Stimulated activated naive B cell treated with anti-CD40 and anti-IgM and Interleukin-4, amounts not matched to agents 10 μg/mL and 1 μg/mL and 100 μg/mL, for 72 hours (primary cell): ENCODE data around the gene CPPED1.
A peak's percentile ranks its signal among the peaks of the same experiment; 100 is the strongest.

Source experiments
- ATAC-seq, 2 donors: fragments of 150-1000 bp; cut with Tn5 transposase; replicated peaks; 2 replicates each; pipeline ENCODE4 v1.10.0; 2021; ENCODE audit warnings: moderate library complexity in 1 of 2
- DNase-seq: peaks from one replicate; pipeline ENCODE4 v3.0.0; 2021
- H3K27ac Mint-ChIP-seq: one replicate; pipeline ENCODE4 v1.8.0; 2022; ENCODE audit warnings: mild to moderate bottlenecking, mixed read lengths
- H3K27me3 Mint-ChIP-seq, 2 donors: one replicate each; pipeline ENCODE4 v1.8.0; 2022; ENCODE audit warnings: mixed read lengths in 2 of 2
- H3K36me3 Mint-ChIP-seq, 2 donors: one replicate each; pipeline ENCODE4 v1.8.0; 2022; ENCODE audit warnings: mixed read lengths in 2 of 2, mild to moderate bottlenecking in 1 of 2
- H3K4me1 Mint-ChIP-seq, 2 donors: one replicate each; pipeline ENCODE4 v1.8.0; 2022; ENCODE audit warnings: mixed read lengths in 2 of 2, mild to moderate bottlenecking in 1 of 2
- H3K4me3 Mint-ChIP-seq, 2 donors: one replicate each; pipeline ENCODE4 v1.8.0; 2022; ENCODE audit warnings: mild to moderate bottlenecking in 2 of 2, mixed read lengths in 2 of 2, moderate library complexity in 1 of 2
- H3K9me3 Mint-ChIP-seq, 2 donors: one replicate each; pipeline ENCODE4 v1.8.0; 2022; ENCODE audit warnings: mixed read lengths in 2 of 2, mild to moderate bottlenecking in 1 of 2

CPPED1 gene

GRCh38 chr16:12685806-12686205, 117.9 kb downstream of the CPPED1 start:
- Mint-ChIP-seq H3K4me1 (peaks cover 0 to 5% of the 10 kb centered on the region in 2 donors), H3K9me3 (no peaks in the 10 kb centered on the region), H3K36me3 (peaks cover 3 to 12% of the 10 kb centered on the region in 2 donors), H3K27ac (no peak overlapping the region), H3K27me3 (no peaks in the 10 kb centered on the region), H3K4me3 (no peak overlapping the region)
- ATAC-seq (no peak), DNase-seq (no peak)

DNA sequence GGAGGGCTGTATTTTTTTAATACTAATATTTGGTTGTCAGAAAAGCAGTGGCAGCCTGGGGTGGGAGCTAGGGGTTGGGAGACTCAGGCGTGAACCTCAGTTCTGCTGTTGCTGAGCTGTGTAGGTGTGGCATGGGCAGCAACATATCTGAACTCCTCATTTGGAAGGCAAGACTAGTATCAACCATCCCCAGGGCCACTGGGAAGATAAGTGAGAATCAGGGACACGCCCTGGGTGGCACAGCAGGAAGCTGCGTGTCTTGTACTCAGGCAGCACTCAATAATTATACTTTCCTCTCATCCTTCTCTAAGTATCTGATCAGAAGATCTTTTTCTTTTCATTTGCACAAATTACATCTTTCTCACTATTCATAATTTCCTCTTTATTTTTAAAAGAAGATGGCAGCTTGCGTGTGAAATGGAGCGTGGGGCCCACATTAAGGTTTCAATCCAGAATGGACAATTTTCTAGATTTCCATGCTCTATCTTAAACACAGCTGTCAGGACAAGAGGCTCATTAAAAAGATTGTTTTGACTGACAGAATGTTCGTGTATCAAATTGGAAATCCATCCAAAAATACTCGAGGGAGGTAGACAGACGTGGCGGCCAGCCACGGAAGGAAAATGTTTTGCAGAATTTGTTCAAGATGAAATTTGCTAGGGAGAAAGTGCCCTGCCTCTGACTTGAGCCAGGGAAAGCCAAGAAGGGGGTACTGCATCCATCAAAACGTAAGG, 121.1 kb downstream of the CPPED1 start:
- peaks cover 0 to 7% of the 10 kb centered on the region in 2 donors for H3K4me1 Mint-ChIP-seq
- peaks cover 3 to 6% of the 10 kb centered on the region in 2 donors for H3K36me3 Mint-ChIP-seq
- H3K9me3 Mint-ChIP-seq, result no peaks in the 10 kb centered on the region
- DNase-seq, result no peak
- ATAC-seq, result no peak
- H3K27me3 Mint-ChIP-seq, result no peaks in the 10 kb centered on the region
- no peak overlapping the region for H3K4me3 Mint-ChIP-seq
- H3K27ac Mint-ChIP-seq, result no peak overlapping the region

DNA sequence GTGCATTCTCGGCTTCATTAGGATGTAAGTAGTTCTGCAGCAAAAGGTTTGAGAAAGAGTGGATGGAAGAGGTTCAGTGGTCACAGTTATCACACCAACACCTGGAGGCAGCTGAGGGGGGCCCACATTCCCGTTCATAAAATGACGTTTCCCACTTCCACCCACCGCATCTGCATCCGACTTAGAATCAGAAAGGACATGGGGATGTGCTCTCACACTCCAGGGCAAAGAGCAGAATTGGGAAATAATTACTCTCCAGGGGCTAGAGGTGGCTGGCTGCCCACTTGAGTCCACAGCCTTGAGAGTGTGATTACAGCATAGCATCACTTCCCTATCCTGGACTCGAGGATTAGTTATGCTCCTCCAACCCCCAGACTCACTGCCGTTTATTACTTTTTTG, 122.0 kb downstream of the CPPED1 start:
- no peaks in the 10 kb centered on the region for H3K9me3 Mint-ChIP-seq
- no peaks in the 10 kb centered on the region for H3K27me3 Mint-ChIP-seq
- ATAC-seq (no peak), DNase-seq (no peak)
- H3K36me3 Mint-ChIP-seq, result peaks cover 3 to 6% of the 10 kb centered on the region in 2 donors
- H3K4me1 Mint-ChIP-seq, result peaks cover 3 to 7% of the 10 kb centered on the region in 2 donors
- no peak overlapping the region for H3K4me3 Mint-ChIP-seq
- no peak overlapping the region for H3K27ac Mint-ChIP-seq

GRCh38 chr16:12680531-12680930, 123.2 kb downstream of the CPPED1 start:
- DNase-seq (no peak), ATAC-seq (peak in 1 of 2 donors; percentile 10)
- Mint-ChIP-seq H3K27ac (no peak overlapping the region), H3K4me3 (no peak overlapping the region), H3K27me3 (no peaks in the 10 kb centered on the region), H3K9me3 (no peaks in the 10 kb centered on the region), H3K4me1 (peaks cover 3 to 12% of the 10 kb centered on the region in 2 donors), H3K36me3 (peaks cover 3 to 6% of the 10 kb centered on the region in 2 donors)

DNA sequence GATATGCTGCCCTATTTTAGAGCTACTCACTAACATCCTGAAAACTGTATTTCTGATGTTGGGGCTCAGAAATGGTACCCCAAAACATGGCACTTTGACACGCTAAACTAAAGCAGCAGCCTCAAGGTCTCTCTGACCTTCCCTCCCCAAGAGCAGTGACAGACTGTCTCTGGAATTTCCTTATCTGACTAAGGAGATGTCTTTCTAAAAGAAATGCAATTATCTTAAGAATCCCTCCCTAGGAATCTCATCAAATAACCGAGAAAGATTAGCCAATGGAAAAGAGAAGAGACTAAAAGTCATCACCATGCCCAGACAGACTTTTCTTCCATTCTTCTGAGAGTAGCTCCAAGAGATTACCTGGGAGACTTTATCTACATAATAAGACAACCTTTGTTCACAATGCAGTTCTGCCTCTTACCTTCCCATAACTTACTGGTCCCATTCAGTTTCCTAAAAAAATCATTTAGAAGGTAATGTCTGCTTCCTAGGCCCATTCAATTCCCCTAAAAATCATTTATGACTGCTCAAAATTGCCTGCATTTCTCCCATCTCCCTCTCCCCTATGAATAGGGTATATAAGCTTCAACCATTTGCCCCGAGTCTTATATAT, 123.9 kb downstream of the CPPED1 start:
- peaks cover 3 to 13% of the 10 kb centered on the region in 2 donors for H3K4me1 Mint-ChIP-seq
- ATAC-seq (no peak), DNase-seq (no peak)
- peaks cover 3 to 6% of the 10 kb centered on the region in 2 donors for H3K36me3 Mint-ChIP-seq
- no peak overlapping the region for H3K27ac Mint-ChIP-seq
- no peaks in the 10 kb centered on the region for H3K9me3 Mint-ChIP-seq
- no peaks in the 10 kb centered on the region for H3K27me3 Mint-ChIP-seq
- H3K4me3 Mint-ChIP-seq, result no peak overlapping the region

GRCh38 chr16:12678983-12679382, 124.7 kb downstream of the CPPED1 start:
- Mint-ChIP-seq H3K27ac (no peak overlapping the region), H3K9me3 (no peaks in the 10 kb centered on the region), H3K27me3 (no peaks in the 10 kb centered on the region), H3K4me3 (no peak overlapping the region), H3K4me1 (peaks cover 3 to 13% of the 10 kb centered on the region in 2 donors), H3K36me3 (peaks cover 3 to 6% of the 10 kb centered on the region in 2 donors)
- ATAC-seq (no peak), DNase-seq (no peak)

GRCh38 chr16:12677502-12677901, 126.2 kb downstream of the CPPED1 start:
- Mint-ChIP-seq H3K9me3 (no peaks in the 10 kb centered on the region), H3K4me3 (no peak overlapping the region), H3K27ac (no peak overlapping the region), H3K27me3 (no peaks in the 10 kb centered on the region), H3K4me1 (peaks cover 3 to 13% of the 10 kb centered on the region in 2 donors), H3K36me3 (peaks cover 2 to 3% of the 10 kb centered on the region in 2 donors)
- ATAC-seq (no peak), DNase-seq (no peak)

DNA sequence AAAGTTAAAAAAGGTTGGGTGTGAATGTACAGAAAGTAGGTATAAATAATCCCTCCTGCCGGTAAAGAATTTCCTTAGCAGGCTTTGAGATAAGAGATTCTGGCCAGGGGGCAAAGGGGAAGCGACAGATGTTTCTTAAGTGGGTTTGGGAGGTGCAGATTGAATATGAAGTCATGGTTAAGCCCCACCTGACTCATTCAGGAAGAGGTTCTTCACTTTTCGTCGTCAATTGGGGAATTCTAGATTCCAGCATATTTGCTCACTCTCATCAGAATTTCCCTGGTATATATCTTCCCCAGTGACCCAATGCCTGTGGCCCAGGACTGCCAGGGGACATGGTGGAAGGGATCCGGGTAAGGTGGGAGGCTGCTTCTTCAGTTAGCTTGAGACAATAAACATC, 127.8 kb downstream of the CPPED1 start:
- ATAC-seq (peak in 1 of 2 donors; percentile 27), DNase-seq (no peak)
- no peaks in the 10 kb centered on the region for H3K9me3 Mint-ChIP-seq
- H3K4me3 Mint-ChIP-seq, result no peak overlapping the region
- no peak overlapping the region for H3K27ac Mint-ChIP-seq
- H3K4me1 Mint-ChIP-seq, result peaks cover 3 to 8% of the 10 kb centered on the region in 2 donors
- H3K27me3 Mint-ChIP-seq, result no peaks in the 10 kb centered on the region
- H3K36me3 Mint-ChIP-seq, result peaks cover 4 to 5% of the 10 kb centered on the region in 2 donors

DNA sequence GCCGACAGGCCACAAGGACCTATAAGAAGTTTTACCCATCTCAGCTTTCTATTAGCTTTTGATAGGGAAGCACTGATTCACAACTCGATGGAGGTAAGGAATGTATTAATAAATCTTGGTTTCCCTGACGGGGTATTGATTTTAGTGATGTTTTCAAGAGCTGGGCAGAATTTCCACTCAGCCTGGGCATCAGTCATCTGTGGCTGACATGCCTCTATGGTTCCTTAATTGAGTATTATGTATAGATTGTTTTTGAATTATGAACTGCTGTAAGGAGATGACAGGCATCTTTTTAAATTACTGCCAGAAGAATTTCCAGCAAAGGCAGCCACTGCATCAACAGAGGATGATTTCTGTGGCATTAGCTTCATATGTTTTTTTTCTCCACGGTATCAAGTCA, 128.6 kb downstream of the CPPED1 start:
- no peak overlapping the region for H3K4me3 Mint-ChIP-seq

GRCh38 chr16:12674524-12674923, 129.2 kb downstream of the CPPED1 start:
- no peak for ATAC-seq
- H3K27me3 Mint-ChIP-seq, result no peaks in the 10 kb centered on the region
- H3K36me3 Mint-ChIP-seq, result peaks cover 6 to 9% of the 10 kb centered on the region in 2 donors
- DNase-seq, result no peak
- H3K4me1 Mint-ChIP-seq, result peaks cover 3 to 6% of the 10 kb centered on the region in 2 donors
- H3K4me3 Mint-ChIP-seq, result no peak overlapping the region
- H3K27ac Mint-ChIP-seq, result no peak overlapping the region
- peaks cover 2% of the 10 kb centered on the region in 2 donors for H3K9me3 Mint-ChIP-seq

More for the DNA sequence above, 128.6 kb downstream of the CPPED1 start:
- peaks cover 3 to 6% of the 10 kb centered on the region in 2 donors for H3K4me1 Mint-ChIP-seq
- DNase-seq, result no peak
- no peak for ATAC-seq
- no peaks in the 10 kb centered on the region for H3K27me3 Mint-ChIP-seq
- H3K27ac Mint-ChIP-seq, result no peak overlapping the region
- H3K36me3 Mint-ChIP-seq, result peaks cover 6 to 9% of the 10 kb centered on the region in 2 donors
- H3K9me3 Mint-ChIP-seq, result peaks cover 0 to 2% of the 10 kb centered on the region in 2 donors

DNA sequence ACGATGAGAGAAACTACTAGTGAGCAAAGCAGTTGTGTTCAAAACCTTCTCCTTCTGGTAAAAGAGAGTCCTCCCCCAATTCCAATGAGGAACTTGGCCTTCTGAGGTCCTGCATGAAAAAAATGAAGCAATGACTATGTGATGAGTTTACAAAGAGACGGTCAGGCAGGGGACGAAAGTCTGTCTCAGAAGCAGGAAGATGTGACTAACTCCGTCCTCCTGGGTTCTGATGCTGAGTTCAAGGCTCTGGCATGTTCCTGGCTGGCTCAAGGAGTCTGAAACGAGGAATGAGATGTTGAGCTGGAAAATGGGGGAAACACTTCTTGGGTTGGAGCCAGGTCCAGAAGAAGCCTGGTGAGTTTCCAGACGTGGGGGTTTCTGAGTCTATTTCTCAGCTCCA, 129.6 kb downstream of the CPPED1 start:
- Mint-ChIP-seq H3K27ac (no peak overlapping the region), H3K36me3 (peaks cover 8 to 9% of the 10 kb centered on the region in 2 donors), H3K9me3 (peaks cover 4 to 7% of the 10 kb centered on the region in 2 donors), H3K27me3 (no peaks in the 10 kb centered on the region), H3K4me3 (no peak overlapping the region), H3K4me1 (peaks cover 3 to 6% of the 10 kb centered on the region in 2 donors)
- ATAC-seq, result no peak
- DNase-seq, result no peak

DNA sequence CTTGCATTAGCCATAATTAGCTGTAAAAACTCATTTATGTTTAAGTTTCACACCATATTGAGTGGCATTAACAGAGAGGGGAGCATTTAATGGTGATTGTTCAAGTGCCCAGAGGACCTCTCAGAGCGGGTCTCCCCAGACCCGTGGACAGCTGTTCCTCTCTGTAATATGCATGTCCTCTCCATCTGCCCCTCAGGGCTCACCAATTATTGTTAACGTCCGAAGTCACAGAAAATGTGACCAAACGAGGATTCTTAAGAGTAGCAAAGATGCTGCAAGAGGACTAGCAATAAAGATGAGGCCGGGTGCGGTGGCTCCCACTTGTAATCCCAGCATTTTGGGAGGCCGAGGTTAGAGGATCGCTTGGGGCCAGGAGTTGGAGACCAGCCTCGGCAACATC, 130.2 kb downstream of the CPPED1 start:
- no peak overlapping the region for H3K4me3 Mint-ChIP-seq
- H3K36me3 Mint-ChIP-seq, result peaks cover 11 to 12% of the 10 kb centered on the region in 2 donors
- ATAC-seq, result no peak
- peaks cover 3 to 6% of the 10 kb centered on the region in 2 donors for H3K4me1 Mint-ChIP-seq
- H3K27ac Mint-ChIP-seq, result no peak overlapping the region
- H3K9me3 Mint-ChIP-seq, result peaks cover 9 to 12% of the 10 kb centered on the region in 2 donors
- DNase-seq, result no peak
- H3K27me3 Mint-ChIP-seq, result no peaks in the 10 kb centered on the region

DNA sequence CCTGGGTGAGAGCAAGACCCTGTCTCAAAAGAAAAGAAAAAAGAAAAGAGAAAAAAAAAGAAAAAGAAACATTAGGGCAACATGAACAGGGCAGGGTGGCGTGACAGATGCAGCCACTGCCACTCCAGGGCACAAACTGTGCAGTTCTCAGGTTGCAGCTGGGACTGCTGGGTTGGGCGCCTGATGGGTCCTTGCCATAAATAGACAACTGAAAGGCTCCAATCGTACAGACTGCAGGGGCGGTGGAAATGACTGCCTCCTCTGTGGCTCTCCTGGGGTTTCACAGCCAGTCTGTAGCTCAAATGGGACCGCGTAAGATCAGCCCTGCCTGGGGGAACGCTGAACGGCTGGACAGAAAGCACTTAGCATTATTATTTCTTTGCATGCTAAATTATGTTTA, 130.7 kb downstream of the CPPED1 start:
- H3K36me3 Mint-ChIP-seq, result peaks cover 11 to 13% of the 10 kb centered on the region in 2 donors
- H3K27ac Mint-ChIP-seq, result no peak overlapping the region
- H3K27me3 Mint-ChIP-seq, result no peaks in the 10 kb centered on the region
- DNase-seq (no peak), ATAC-seq (no peak)
- peaks cover 11 to 14% of the 10 kb centered on the region in 2 donors for H3K9me3 Mint-ChIP-seq
- H3K4me1 Mint-ChIP-seq, result peaks cover 3 to 6% of the 10 kb centered on the region in 2 donors
- H3K4me3 Mint-ChIP-seq, result no peak overlapping the region

GRCh38 chr16:12669908-12670307, 133.8 kb downstream of the CPPED1 start:
- no peaks in the 10 kb centered on the region for H3K4me1 Mint-ChIP-seq

GRCh38 chr16:12667909-12668308, 135.8 kb downstream of the CPPED1 start:
- H3K4me3 Mint-ChIP-seq, result no peak overlapping the region
- H3K36me3 Mint-ChIP-seq, result peaks cover 25 to 44% of the 10 kb centered on the region in 2 donors
- no peak overlapping the region for H3K27ac Mint-ChIP-seq
- peaks cover 20 to 26% of the 10 kb centered on the region in 2 donors for H3K9me3 Mint-ChIP-seq
- DNase-seq, result no peak
- ATAC-seq, result no peak
- H3K4me1 Mint-ChIP-seq, result no peaks in the 10 kb centered on the region
- no peaks in the 10 kb centered on the region for H3K27me3 Mint-ChIP-seq

More at GRCh38 chr16:12669908-12670307, 133.8 kb downstream of the CPPED1 start:
- no peak for DNase-seq
- Mint-ChIP-seq H3K36me3 (peaks cover 22 to 28% of the 10 kb centered on the region in 2 donors), H3K27ac (no peak overlapping the region), H3K27me3 (no peaks in the 10 kb centered on the region), H3K4me3 (no peak overlapping the region), H3K9me3 (peaks cover 20 to 26% of the 10 kb centered on the region in 2 donors)
- ATAC-seq, result no peak
